Esophagus muscularis mucosa (tissue), 4 donors: Measurements from ENCODE around the gene SLC24A4. TPM values are rescaled to one million over a fixed set of nuclear protein-coding genes. Genes with fewer than 3 reads are reported as not detected.
A peak's percentile ranks its signal among the peaks of the same experiment; 100 is the strongest.
"Not testable (repeated sequence)": the region's sequence is repeated elsewhere in the genome, so short reads cannot be mapped to it uniquely, and the experiment has no call there.

ENCODE experiments used
- DNase-seq: peaks from one replicate; pipeline ENCODE4 v3.0.0-alpha.2; 2017; ENCODE audit errors: extremely low spot score
- H3K27ac ChIP-seq, 4 donors: fragments of 200-600 bp; sonication (generic); replicated peaks in 1 of 4; 1 replicate in 3 of 4; 2 replicates in 1 of 4; pipeline ENCODE4 v1.5.1; 2016 to 2019; ENCODE audit warnings: mild to moderate bottlenecking in 1 of 4
- H3K27me3 ChIP-seq, 4 donors: fragments of 200-600 bp; sonication (generic); one replicate each; pipeline versions ENCODE4 v1.5.1 to v1.6.0; 2016 to 2019
- H3K36me3 ChIP-seq, 4 donors: fragments of 200-600 bp; sonication (generic); one replicate each; pipeline ENCODE4 v1.5.1; 2016 to 2019
- H3K4me1 ChIP-seq, 4 donors: fragments of 200-600 bp; sonication (generic); one replicate each; pipeline ENCODE4 v1.5.1; 2016 to 2019
- H3K4me3 ChIP-seq, 4 donors: fragments of 200-600 bp; sonication (generic); 1 replicate in 2 of 4; 2 replicates in 2 of 4; pipeline ENCODE4 v1.5.1; 2016 to 2019; ENCODE audit warnings: mild to moderate bottlenecking in 4 of 4, moderate library complexity in 1 of 4
- H3K9me3 ChIP-seq, 4 donors: fragments of 200-600 bp; sonication (generic); 1 replicate in 3 of 4; 2 replicates in 1 of 4; pipeline ENCODE4 v1.5.1; 2016 to 2019
- EP300 ChIP-seq: sonication (generic); formaldehyde crosslinking; IDR thresholded peaks from one replicate; pipeline ENCODE4 v1.6.1; 2017; ENCODE audit warnings: antibody characterized with exemption
- POLR2A ChIP-seq: fragments of 450-650 bp; IDR thresholded peaks from one replicate; pipeline ENCODE4 v1.6.1; 2017; ENCODE audit warnings: antibody characterized with exemption, moderate library complexity, mild to moderate bottlenecking, low read depth
- POLR2AphosphoS5 ChIP-seq, 2 donors: sonication (generic); formaldehyde crosslinking; IDR thresholded peaks; one replicate each; pipeline ENCODE4 v1.6.1; 2017; ENCODE audit warnings: antibody characterized with exemption in 2 of 2
- WGBS: methylation state at CpG from one replicate; pipeline ENCODE4 v1.1.5; 2018; 5-methylcytosine and 5-hydroxymethylcytosine counted together
- intact Hi-C: fragments of 100-400 bp; cut with DNase I; formaldehyde crosslinking; loops from one replicate; pipeline ENCODE4 v1.15.1; 2023
- total RNA-seq, 4 donors: library from RNA; depleted of rRNA; stranded (reverse); fragments of >200 nt; gene quantifications; one replicate each; pipeline versions ENCODE4 v1.1.0 to v1.2.1, GENCODE V29; 2016
- TF ChIP-seq, protein P1 (sequence below), 3 experiments: fragments of 200-600 bp in 2 of 3; fragments of 450-650 bp in 1 of 3; sonication (generic) in 2 of 3; IDR thresholded peaks; one replicate each; pipeline ENCODE4 v1.5.1; 2017 to 2019; ENCODE audit warnings: antibody characterized with exemption in 3 of 3, mild to moderate bottlenecking in 2 of 3, moderate library complexity in 1 of 3

Gene SLC24A4
- total RNA-seq, 4 donors from 2014 or later = 1.7 to 2.9 (median 2.1) TPM

- H3K4me1 ChIP-seq = peaks cover 0 to 21% (median 13%) of the 10 kb centered on the region in 4 donors
- intact Hi-C loops = no loop called here
- TF ChIP-seq, protein P1, sequence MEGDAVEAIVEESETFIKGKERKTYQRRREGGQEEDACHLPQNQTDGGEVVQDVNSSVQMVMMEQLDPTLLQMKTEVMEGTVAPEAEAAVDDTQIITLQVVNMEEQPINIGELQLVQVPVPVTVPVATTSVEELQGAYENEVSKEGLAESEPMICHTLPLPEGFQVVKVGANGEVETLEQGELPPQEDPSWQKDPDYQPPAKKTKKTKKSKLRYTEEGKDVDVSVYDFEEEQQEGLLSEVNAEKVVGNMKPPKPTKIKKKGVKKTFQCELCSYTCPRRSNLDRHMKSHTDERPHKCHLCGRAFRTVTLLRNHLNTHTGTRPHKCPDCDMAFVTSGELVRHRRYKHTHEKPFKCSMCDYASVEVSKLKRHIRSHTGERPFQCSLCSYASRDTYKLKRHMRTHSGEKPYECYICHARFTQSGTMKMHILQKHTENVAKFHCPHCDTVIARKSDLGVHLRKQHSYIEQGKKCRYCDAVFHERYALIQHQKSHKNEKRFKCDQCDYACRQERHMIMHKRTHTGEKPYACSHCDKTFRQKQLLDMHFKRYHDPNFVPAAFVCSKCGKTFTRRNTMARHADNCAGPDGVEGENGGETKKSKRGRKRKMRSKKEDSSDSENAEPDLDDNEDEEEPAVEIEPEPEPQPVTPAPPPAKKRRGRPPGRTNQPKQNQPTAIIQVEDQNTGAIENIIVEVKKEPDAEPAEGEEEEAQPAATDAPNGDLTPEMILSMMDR (IDR thresholded peaks at IDR 0.05) = no peak
- TF ChIP-seq POLR2A (no peak), EP300 (no peak), POLR2AphosphoS5 (IDR thresholded peaks at IDR 0.05) (no peak)
- H3K4me3 ChIP-seq = no peak overlapping the region
- H3K9me3 ChIP-seq = no peaks in the 10 kb centered on the region
- no peaks in the 10 kb centered on the region for H3K36me3 ChIP-seq
- DNase-seq = no peak
- 75% methylated on average over 4 of the region's 4 CpGs for WGBS
- no peak overlapping the region for H3K27ac ChIP-seq
- H3K27me3 ChIP-seq = no peaks in the 10 kb centered on the region
Observed at GRCh38 chr14:92529903-92530302, 206.9 kb downstream of the SLC24A4 start.

GRCh38 chr14:92531106-92531873 lies 208.3 kb downstream of the SLC24A4 start:
- WGBS = 80% methylated on average over 14 of the region's 16 CpGs

DNA sequence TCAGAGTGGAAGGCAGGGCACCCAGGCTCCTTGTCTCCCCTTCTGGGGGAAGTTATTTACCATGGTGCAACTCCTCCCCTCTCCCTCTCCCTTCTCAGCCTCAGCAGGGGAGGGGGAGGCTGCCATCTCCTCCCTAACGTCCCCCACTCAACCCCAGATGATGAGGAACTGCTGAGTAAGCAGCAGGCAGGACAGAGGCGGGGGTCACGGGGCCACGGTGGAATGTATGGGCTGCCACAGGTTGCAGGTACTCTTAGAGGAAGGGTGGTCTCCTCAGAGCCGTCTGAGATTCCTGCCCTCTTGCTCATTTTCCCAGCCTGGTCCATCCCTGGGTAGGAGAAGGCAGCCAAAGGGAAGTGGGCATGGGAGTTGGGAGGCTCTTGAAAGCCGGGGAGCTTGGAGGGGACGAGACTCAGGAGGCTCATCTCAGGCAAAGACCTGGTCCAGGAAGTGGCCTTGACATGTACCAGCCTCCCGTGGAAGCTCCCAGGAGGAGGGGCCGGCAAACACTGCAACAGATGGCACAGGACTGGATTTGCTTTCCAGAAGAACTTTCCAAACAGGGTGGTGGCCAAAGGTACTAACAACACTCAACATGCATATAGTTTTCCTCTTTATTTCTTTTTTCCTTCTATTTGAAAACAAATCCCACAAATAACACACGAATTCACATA lies 209.7 kb downstream of the SLC24A4 start:
- no peak for DNase-seq
- H3K4me3 ChIP-seq = no peak overlapping the region
- 68% methylated on average over 10 of the region's 10 CpGs for WGBS

More at GRCh38 chr14:92531106-92531873, 208.3 kb downstream of the SLC24A4 start:
- no peak for DNase-seq
- no peak overlapping the region for H3K4me3 ChIP-seq
- intact Hi-C loops = no loop called here
- TF ChIP-seq, protein P1 (IDR thresholded peaks at IDR 0.05) = no peak
- peak; percentile 16 to 29 for TF ChIP-seq POLR2AphosphoS5 (IDR thresholded peaks at IDR 0.05)
- no peaks in the 10 kb centered on the region for H3K27me3 ChIP-seq
- H3K9me3 ChIP-seq = no peaks in the 10 kb centered on the region
- H3K4me1 ChIP-seq = peaks cover 3 to 19% (median 8%) of the 10 kb centered on the region in 4 donors
- H3K27ac ChIP-seq = no peak overlapping the region
- no peaks in the 10 kb centered on the region for H3K36me3 ChIP-seq

GRCh38 chr14:92534932-92535643 lies 212.1 kb downstream of the SLC24A4 start:
- intact Hi-C loops = no loop called here
- Histone ChIP-seq H3K4me3 (no peak overlapping the region), H3K27me3 (no peaks in the 10 kb centered on the region), H3K27ac (no peak overlapping the region), H3K9me3 (no peaks in the 10 kb centered on the region), H3K4me1 (peaks cover 24 to 36% (median 30%) of the 10 kb centered on the region in 4 donors), H3K36me3 (no peaks in the 10 kb centered on the region)
- TF ChIP-seq, protein P1 (IDR thresholded peaks at IDR 0.05) = no peak
- no peak for TF ChIP-seq POLR2A
- TF ChIP-seq POLR2AphosphoS5 (IDR thresholded peaks at IDR 0.05) = no peak
- no peak for TF ChIP-seq EP300
- WGBS = 79% methylated on average over 16 of the region's 17 CpGs
- DNase-seq = no peak

More for the DNA sequence above, 209.7 kb downstream of the SLC24A4 start:
- Histone ChIP-seq H3K9me3 (no peaks in the 10 kb centered on the region), H3K4me1 (peaks cover 3 to 22% (median 10%) of the 10 kb centered on the region in 4 donors), H3K27me3 (no peaks in the 10 kb centered on the region), H3K36me3 (no peaks in the 10 kb centered on the region), H3K27ac (no peak overlapping the region)
- intact Hi-C loops = no loop called here
- TF ChIP-seq EP300 = no peak
- TF ChIP-seq, protein P1 (IDR thresholded peaks at IDR 0.05) = no peak
- TF ChIP-seq POLR2A = no peak
- no peak for TF ChIP-seq POLR2AphosphoS5 (IDR thresholded peaks at IDR 0.05)

DNA sequence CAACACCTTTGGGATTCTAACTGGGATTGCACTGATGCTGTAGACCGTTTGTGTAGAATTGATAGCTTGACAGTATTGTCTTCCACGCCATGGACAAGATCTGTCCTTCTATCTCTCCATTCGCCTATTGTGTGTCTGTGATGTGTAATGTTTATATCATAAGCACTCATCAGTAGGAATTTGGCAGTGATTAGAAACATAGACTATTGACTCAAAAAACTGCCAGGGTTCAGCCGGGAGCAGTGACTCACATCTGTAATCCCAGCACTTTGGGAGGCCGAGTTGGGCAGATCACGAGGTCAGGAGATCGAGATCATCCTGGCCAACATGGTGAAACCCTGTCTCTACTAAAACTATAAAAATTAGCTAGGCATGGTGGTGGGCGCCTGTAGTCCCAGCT lies 213.3 kb downstream of the SLC24A4 start:
- H3K27me3 ChIP-seq, intact Hi-C loops, H3K9me3 ChIP-seq, H3K4me3 ChIP-seq, DNase-seq, H3K36me3 ChIP-seq, H3K27ac ChIP-seq: not testable (repeated sequence)
- WGBS = 54% methylated on average over 8 of the region's 8 CpGs
- H3K4me1 ChIP-seq = peaks cover 29 to 47% (median 41%) of the 10 kb centered on the region in 4 donors
